ENCODE measurements around the gene SPOCK2.

- TF ChIP-seq, protein P1, sequence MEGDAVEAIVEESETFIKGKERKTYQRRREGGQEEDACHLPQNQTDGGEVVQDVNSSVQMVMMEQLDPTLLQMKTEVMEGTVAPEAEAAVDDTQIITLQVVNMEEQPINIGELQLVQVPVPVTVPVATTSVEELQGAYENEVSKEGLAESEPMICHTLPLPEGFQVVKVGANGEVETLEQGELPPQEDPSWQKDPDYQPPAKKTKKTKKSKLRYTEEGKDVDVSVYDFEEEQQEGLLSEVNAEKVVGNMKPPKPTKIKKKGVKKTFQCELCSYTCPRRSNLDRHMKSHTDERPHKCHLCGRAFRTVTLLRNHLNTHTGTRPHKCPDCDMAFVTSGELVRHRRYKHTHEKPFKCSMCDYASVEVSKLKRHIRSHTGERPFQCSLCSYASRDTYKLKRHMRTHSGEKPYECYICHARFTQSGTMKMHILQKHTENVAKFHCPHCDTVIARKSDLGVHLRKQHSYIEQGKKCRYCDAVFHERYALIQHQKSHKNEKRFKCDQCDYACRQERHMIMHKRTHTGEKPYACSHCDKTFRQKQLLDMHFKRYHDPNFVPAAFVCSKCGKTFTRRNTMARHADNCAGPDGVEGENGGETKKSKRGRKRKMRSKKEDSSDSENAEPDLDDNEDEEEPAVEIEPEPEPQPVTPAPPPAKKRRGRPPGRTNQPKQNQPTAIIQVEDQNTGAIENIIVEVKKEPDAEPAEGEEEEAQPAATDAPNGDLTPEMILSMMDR (IDR thresholded peaks at IDR 0.05 in 8 of 11, conservative IDR thresholded peaks at IDR 0.05 in 3 of 11): peak in 8 of 11 experiments; percentile 6 to 53 (median 40)
- TF ChIP-seq POLR2AphosphoS5 (IDR thresholded peaks at IDR 0.05): no peak
- TF ChIP-seq POLR2A (IDR thresholded peaks at IDR 0.05): no peak
Observed at GRCh38 chr10:72126184-72126871, 38.0 kb upstream of the SPOCK2 start.

Measured in spleen (tissue), 7 donors.